NCI-H2029 (cell line): ENCODE results near the gene KIF5A.

Source experiments
- DNase-seq: peaks from one replicate; lab custom pipeline; 2025; lab: John Stamatoyannopoulos, UW

KIF5A gene

GRCh38 chr12:57632073-57632957 is 82.5 kb downstream of the KIF5A start:
- DNase-seq: no peak

- no peak for DNase-seq
These were observed 83.4 kb downstream of the KIF5A start, which contains the start of gene B4GALNT1 for GRCh38 chr12:57632958-57633840. B4GALNT1 (minus strand) TSS chr12:57633201; CDS start chr12:57632132, 1,069 bp downstream.
